B cell (primary cell): ENCODE data around the gene PDZRN3.

Experiments
- EZH2 ChIP-seq: IDR thresholded peaks from 2 replicates; pipeline ENCODE4 v1.6.1; 2012; ENCODE audit warnings: borderline replicate concordance, low read depth, mild to moderate bottlenecking, moderate library complexity, low read length; ENCODE audit not compliant: insufficient read depth, poor library complexity, severe bottlenecking
- TF ChIP-seq, protein P1 (sequence below): fragments of 200-600 bp; IDR thresholded peaks from one replicate; pipeline ENCODE4 v1.8.0; 2022; ENCODE audit warnings: antibody characterized with exemption, mild to moderate bottlenecking

GRCh38 chr3:73490453-73491286 is 134.1 kb downstream of the PDZRN3 start:
- TF ChIP-seq, protein P1, sequence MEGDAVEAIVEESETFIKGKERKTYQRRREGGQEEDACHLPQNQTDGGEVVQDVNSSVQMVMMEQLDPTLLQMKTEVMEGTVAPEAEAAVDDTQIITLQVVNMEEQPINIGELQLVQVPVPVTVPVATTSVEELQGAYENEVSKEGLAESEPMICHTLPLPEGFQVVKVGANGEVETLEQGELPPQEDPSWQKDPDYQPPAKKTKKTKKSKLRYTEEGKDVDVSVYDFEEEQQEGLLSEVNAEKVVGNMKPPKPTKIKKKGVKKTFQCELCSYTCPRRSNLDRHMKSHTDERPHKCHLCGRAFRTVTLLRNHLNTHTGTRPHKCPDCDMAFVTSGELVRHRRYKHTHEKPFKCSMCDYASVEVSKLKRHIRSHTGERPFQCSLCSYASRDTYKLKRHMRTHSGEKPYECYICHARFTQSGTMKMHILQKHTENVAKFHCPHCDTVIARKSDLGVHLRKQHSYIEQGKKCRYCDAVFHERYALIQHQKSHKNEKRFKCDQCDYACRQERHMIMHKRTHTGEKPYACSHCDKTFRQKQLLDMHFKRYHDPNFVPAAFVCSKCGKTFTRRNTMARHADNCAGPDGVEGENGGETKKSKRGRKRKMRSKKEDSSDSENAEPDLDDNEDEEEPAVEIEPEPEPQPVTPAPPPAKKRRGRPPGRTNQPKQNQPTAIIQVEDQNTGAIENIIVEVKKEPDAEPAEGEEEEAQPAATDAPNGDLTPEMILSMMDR: no peak
- TF ChIP-seq EZH2: no peak
